HG02970 (cell line): ENCODE results near the gene HIP1.
"Not testable (repeated sequence)": the region's sequence is repeated elsewhere in the genome, so short reads cannot be mapped to it uniquely, and the experiment has no call there.

Experiments
- ATAC-seq: cut with Tn5 transposase; IDR thresholded peaks from one replicate; pipeline ENCODE4 v1.9.1; 2021; ENCODE audit warnings: mild to moderate bottlenecking, moderate library complexity, moderate number of reproducible peaks; ENCODE audit not compliant: unreplicated experiment, low FRiP score

The HIP1 gene

DNA sequence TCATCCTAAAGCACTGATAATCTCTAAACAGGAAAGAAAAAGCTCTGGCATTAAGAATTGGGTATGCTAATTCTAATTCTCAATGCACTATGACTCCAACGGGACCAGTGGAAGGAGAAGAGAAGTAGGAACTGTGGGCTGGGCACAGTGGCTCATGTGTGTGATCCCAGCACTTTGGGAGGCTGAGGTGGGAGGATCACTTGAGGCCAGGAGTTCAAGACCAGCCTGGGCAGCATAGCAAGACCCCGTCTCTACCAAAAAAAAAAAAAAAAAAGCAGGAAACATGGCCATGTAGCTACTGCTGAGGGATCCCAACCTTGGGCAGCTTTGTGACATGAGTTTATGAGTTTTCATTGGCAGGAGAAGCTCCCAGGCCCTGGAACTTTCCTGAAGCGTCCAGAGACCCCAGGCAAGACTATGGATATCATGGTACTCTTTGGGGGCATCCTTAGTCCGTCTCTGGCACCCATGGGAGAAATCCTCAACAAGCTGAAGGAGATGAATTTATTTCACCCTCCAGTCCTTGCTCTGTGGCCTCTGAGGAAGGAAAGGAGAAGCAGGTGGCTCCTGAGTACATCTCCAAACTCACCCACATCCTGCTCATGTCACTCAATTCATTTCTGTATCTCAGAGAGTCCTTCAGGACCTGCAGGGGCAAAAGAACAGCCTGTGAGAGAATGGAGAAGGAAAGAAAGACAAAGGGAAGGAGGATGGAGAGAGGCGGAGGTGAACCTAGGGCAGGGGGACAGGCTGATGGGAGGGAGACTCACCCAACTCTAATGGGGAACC lies 147.1 kb downstream of the HIP1 start:
- ATAC-seq: no peak

- no peak for ATAC-seq
Observed at GRCh38 chr7:75590373-75591005, 148.3 kb downstream of the HIP1 start.

DNA sequence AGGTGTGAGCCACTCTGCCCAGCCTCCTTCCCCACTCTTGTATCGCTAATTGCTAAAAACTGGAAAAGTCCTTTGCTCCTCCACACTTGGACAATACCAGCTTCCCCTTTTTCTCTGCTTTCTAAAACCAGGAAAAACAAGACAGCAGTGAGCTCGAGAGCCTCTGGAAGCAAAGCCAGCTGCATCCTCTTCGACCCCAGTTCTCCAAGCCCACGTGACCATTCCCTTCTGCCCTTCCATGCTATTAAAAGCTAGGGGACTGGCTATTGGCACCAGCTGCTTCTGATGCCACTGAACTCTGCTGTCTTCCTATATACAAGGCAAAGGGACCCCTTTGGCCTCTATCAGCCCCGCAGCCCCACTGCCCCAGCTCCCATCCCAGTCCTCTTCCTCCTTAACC lies 154.4 kb downstream of the HIP1 start:
- ATAC-seq: no peak

GRCh38 chr7:75583255-75583654 lies 155.5 kb downstream of the HIP1 start:
- no peak for ATAC-seq

DNA sequence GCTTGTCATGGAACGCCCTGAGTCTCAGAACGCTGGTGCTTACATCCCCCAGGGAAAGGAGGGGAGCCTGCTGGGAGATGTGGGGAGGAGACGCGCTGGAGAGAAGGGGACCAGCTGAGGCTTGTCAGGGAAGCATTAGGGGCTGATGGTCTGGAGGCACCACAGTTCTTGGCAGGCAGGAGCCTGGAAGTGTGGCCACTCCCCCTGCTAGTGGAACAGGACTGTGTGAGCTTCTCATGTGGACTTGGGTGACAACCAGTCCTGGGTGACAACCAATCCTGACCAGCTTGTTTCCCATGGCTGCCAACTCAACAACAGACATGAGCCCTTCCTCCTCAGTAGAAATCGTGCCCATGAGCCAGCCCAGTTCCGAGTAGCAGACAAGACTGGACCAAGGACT lies 158.8 kb downstream of the HIP1 start:
- ATAC-seq: no peak

DNA sequence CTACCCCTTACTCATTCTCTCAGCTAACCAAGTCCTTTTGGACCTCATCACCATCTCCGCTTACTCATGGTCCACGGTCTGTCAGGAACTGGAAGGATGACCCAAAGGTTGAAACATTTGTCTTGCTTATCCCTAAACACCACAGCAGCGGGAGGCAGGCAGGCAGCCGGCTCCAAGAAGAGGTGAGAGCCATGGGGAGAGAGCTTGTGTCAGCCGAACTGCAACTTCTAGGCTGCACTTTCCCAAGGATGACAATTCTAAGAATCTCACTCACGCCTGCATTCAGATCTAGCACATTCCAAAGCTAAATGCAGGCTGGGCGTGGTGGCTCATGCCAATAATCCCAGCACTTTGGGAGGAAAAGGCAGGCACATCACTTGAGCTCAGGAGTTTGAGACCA lies 160.7 kb downstream of the HIP1 start:
- no peak for ATAC-seq

- ATAC-seq: no peak
Observed at GRCh38 chr7:75575488-75576121, 163.1 kb downstream of the HIP1 start.

DNA sequence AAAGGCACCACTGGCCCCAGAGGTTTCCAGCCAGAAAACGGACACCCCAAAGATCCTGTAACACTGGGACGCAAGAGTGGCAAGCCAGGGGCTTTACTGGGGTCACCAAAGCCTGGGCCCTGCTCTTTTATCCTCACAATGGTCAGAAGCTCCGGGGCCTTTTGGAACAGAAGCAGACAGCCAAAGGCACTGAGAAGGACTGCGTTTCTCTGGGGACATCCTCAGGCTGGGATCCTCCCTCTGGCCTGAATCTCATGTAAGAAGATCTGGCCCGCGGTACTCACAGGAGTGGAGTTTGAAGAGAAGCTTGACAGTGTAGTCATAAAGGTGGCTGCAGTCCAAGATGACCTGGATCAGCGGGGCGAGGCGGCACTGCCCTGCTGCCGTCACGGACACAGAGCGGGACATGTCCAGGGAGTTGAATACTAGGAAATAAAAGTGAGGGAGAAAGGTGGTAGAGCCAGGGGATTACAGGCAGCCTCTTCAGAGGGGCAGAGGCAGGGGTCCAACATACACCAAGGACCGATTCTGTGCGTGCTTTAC lies 165.2 kb downstream of the HIP1 start:
- ATAC-seq: no peak

DNA sequence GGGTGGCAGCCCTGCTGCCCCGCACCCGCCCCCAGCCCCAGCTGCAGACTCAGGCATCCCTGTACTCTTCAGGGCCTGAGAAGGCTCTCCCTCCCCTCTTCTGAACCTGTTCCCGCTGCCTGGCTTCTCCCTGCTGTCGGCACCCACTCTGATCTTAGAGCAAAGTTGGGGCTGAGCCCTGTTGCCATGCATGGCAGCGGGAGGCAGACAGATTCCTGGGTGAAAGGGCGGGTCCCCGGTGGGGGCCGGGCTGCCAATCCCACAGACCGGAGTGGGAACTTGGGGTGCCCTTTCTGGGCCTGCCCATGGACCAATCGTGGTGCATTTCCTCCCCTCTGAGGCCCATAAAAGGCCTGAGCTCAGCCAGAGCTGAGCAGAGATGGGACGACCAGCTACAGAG lies 165.9 kb downstream of the HIP1 start:
- ATAC-seq: no peak

GRCh38 chr7:75572396-75572795 lies 166.3 kb downstream of the HIP1 start:
- no peak for ATAC-seq

- no peak for ATAC-seq
Observed at GRCh38 chr7:75571209-75571608, 167.5 kb downstream of the HIP1 start.

- ATAC-seq: not testable (repeated sequence)
Observed at GRCh38 chr7:75569629-75570282, 169.0 kb downstream of the HIP1 start.

GRCh38 chr7:75567948-75568595 lies 170.7 kb downstream of the HIP1 start:
- ATAC-seq: no peak

DNA sequence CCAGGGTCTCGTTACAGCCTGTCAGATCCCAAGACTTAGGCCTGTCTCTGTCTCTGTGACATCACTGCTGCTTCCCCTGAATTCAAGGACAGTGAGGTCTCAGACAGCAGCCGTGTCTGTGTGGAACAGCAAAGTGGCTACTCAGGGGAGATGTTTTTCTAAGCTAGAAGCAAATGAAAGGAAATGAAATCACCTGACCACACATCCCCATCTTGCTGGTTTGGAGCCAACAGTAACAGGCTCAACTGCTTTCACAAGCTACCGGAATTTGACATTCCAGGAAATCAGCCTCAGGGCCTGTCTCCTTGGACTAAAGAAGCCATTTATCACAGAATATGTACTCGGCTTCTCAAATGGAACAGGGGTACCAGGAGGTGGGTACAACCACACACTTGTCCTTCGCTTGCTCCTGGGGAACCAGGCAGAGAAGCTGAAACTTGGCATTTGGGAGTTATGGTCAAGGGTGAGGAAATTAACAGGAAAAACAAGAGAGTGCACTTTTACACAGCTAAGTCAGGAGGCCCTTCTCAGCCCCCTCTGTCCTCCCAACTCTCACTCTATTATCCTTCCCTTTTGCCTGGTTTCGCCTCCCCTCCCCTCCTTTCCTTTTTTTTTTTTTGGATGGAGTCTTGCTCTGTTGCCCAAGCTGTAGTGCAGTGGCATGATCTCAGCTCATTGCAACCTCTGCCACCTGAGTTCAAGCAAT lies 173.5 kb downstream of the HIP1 start:
- ATAC-seq: no peak

- ATAC-seq: no peak
Observed at GRCh38 chr7:75563171-75563570, 175.6 kb downstream of the HIP1 start.

DNA sequence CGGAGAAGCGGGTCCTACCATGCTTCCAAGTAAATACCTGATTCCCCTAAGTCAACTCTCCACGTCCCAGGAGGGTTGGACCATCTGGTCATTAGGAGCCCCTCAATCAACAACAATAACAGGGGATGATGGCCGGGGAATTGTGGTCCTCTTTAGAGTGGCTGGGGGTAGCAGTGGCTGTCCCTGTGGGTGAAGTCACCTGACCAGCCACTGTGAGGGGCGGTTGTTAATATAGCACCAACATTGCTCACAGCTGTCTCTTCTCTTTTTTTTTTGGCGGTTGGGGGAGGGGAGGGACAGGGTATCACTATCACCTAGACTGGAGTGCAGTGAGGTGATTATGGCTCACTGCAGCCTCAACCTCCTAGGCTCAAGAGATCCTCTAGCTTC lies 178.8 kb downstream of the HIP1 start:
- no peak for ATAC-seq

DNA sequence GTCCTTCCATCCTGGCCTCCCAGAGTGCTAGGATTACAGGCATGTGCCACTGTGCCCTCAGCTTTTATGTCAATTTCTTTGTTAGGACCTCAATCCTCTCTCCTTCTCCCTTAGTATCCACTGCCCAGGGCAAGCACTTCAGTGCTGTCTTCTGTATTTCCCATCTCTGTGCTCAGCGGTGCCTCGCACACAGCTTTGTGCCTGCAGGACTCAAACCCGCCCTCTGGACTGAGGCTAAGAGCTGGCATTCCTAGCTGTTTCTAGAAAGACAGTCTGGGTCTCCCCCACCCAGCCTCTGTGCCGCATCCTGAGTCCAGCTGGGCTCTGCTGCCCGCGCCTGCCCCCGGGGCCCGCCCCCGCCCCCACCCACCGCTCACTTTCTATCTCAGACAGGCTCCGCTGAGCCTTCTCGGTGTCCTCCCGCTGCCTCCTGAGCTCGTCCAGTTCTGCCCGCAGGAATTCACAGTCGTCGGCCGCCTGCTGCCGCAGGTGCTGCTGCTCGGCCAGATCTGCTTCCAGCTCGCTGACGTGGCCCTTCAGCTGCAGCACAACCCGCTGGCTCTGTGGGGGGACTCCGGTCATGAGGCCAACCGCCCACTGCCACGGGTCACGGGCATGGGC lies 179.3 kb downstream of the HIP1 start:
- ATAC-seq: no peak

- not testable (repeated sequence) for ATAC-seq
Observed at GRCh38 chr7:75556835-75557234, 181.9 kb downstream of the HIP1 start.

DNA sequence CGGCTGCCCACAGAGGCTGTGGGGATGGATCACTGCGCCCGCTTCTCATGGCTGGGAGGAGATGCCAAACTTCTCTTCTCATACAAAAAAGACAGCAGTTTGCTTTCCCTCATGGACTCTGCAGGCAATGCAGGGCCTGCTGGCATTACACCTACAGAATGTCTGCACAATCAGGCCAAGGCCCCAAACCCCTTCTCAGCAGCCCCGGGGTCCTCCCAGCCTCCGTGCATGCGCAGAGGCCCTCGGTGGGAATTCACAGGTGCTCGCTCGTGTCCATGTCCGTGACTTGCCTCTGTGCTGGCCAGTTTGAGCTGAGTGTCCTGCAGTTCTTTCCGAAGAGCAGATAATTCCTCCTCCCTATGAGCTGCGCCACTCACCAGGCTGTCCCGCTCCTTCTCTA lies 183.0 kb downstream of the HIP1 start:
- no peak for ATAC-seq
